ENCODE data around the gene GNAS. TPM values are rescaled to one million over a fixed set of nuclear protein-coding genes. Genes with fewer than 3 reads are reported as not detected.

Gene GNAS
- total RNA-seq, 4 donors from 2014 or later, result 334 to 533 (median 451) TPM

- WGBS, result 44% methylated on average over 36 of the region's 63 CpGs
- TF ChIP-seq POLR2AphosphoS5 (IDR thresholded peaks at IDR 0.05), result no peak
- no peak for TF ChIP-seq CTCF (IDR thresholded peaks at IDR 0.05)
- TF ChIP-seq EP300 (IDR thresholded peaks at IDR 0.05), result no peak
- no peak for TF ChIP-seq POLR2A (IDR thresholded peaks at IDR 0.05)
- no peak overlapping the region for H3K27ac ChIP-seq
- no peak for DNase-seq (ENCODE audit: low spot score in 2 of 2)
- peak overlapping the region; percentile 39 for H3K4me3 ChIP-seq
- peaks cover 61% of the 10 kb centered on the region for H3K27me3 ChIP-seq
- no peaks in the 10 kb centered on the region for H3K9me3 ChIP-seq
- H3K4me1 ChIP-seq, result peaks cover 29% of the 10 kb centered on the region
- no peaks in the 10 kb centered on the region for H3K36me3 ChIP-seq
Observed at GRCh38 chr20:58853976-58854637, 1.6 kb downstream of the GNAS start.

- peaks cover 65% of the 10 kb centered on the region for H3K27me3 ChIP-seq
Observed at GRCh38 chr20:58854638-58855471, 2.3 kb downstream of the GNAS start.

GRCh38 chr20:58855506-58856389, 3.2 kb downstream of the GNAS start:
- Histone ChIP-seq H3K27ac (no peak overlapping the region), H3K36me3 (no peaks in the 10 kb centered on the region), H3K4me3 (peak overlapping the region; percentile 39), H3K4me1 (peaks cover 29% of the 10 kb centered on the region), H3K9me3 (no peaks in the 10 kb centered on the region), H3K27me3 (peaks cover 62% of the 10 kb centered on the region)
- DNase-seq (ENCODE audit: low spot score in 2 of 2), result no peak
- 42% methylated on average over 49 of the region's 57 CpGs for WGBS
- no peak for TF ChIP-seq POLR2AphosphoS5 (IDR thresholded peaks at IDR 0.05)
- TF ChIP-seq CTCF (IDR thresholded peaks at IDR 0.05), result no peak
- no peak for TF ChIP-seq POLR2A (IDR thresholded peaks at IDR 0.05)
- TF ChIP-seq EP300 (IDR thresholded peaks at IDR 0.05), result no peak

More at GRCh38 chr20:58854638-58855471, 2.3 kb downstream of the GNAS start:
- Histone ChIP-seq H3K4me3 (peak overlapping the region; percentile 39), H3K9me3 (no peaks in the 10 kb centered on the region), H3K4me1 (peaks cover 29% of the 10 kb centered on the region), H3K36me3 (no peaks in the 10 kb centered on the region), H3K27ac (no peak overlapping the region)
- TF ChIP-seq EP300 (IDR thresholded peaks at IDR 0.05) (no peak), POLR2AphosphoS5 (IDR thresholded peaks at IDR 0.05) (no peak), POLR2A (IDR thresholded peaks at IDR 0.05) (no peak), CTCF (IDR thresholded peaks at IDR 0.05) (no peak)
- 58% methylated on average over 32 of the region's 75 CpGs for WGBS
- DNase-seq (ENCODE audit: low spot score in 2 of 2), result no peak

- Histone ChIP-seq H3K27ac (no peak overlapping the region), H3K4me1 (no peaks in the 10 kb centered on the region), H3K9me3 (no peaks in the 10 kb centered on the region), H3K36me3 (no peaks in the 10 kb centered on the region), H3K27me3 (peaks cover 12% of the 10 kb centered on the region), H3K4me3 (no peak overlapping the region)
- TF ChIP-seq POLR2A (IDR thresholded peaks at IDR 0.05) (no peak), CTCF (IDR thresholded peaks at IDR 0.05) (no peak), POLR2AphosphoS5 (IDR thresholded peaks at IDR 0.05) (no peak), EP300 (IDR thresholded peaks at IDR 0.05) (no peak)
- 87% methylated on average over 7 of the region's 7 CpGs for WGBS
- DNase-seq (ENCODE audit: low spot score in 2 of 2), result no peak
Observed at GRCh38 chr20:58863044-58863790, 10.7 kb downstream of the GNAS start.

All from suprapubic skin (tissue), 4 donors.